HG03066 (cell line): ENCODE data around the gene AREG.
A peak's percentile ranks its signal among the peaks of the same experiment; 100 is the strongest.

Experiments
- ATAC-seq: cut with Tn5 transposase; IDR thresholded peaks from one replicate; pipeline ENCODE4 v1.9.1; 2021; ENCODE audit warnings: low read depth; ENCODE audit not compliant: unreplicated experiment

Gene AREG

GRCh38 chr4:74431113-74431826 lies 13.7 kb upstream of the AREG start:
- peak; percentile 87 for ATAC-seq

- no peak for ATAC-seq
These were observed 11.9 kb upstream of the AREG start for GRCh38 chr4:74433043-74433442.

- ATAC-seq: no peak
These were observed 11.3 kb upstream of the AREG start for GRCh38 chr4:74433541-74434172.

DNA sequence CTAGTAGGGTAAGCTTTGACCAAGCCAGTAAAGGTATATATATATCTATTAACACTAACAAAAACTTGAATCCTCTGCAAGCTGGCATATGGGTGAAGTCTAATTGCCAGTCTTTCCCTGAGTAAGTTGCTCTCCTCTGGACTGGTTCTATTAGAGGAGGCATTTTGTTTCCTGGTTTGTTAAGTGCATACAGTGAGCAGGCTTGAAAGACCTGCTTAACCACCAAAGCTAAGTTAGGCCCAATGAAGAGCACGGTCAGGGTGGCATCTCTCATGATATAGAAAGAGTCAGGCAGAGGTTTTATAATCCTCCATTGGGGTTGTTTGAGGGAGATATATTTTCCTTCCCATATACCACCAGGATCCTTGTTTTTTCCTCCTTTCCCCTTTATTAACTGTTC lies 9.6 kb upstream of the AREG start:
- ATAC-seq: no peak

- ATAC-seq: no peak
These were observed 7.1 kb upstream of the AREG start for GRCh38 chr4:74437866-74438265.

DNA sequence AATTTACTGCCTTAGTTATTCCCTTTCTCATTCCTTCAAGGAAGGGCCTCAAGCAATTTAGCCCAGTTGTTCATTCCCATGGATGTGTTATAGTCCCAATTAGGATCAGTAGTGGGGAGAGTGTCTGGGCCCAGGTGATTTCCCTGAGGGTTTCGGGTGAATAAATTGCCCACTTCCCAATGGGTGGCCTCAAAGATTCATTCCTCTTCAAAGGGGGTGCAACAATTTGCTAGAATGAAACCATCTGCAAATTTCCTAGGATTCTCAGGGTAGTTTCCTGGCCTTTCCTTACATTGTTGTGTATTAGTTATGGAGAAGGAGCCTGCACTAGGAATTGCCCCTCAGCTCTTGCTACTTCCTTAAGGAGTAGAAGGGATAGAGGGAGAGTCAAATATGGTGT lies 6.3 kb upstream of the AREG start:
- ATAC-seq: no peak

- ATAC-seq: no peak
These were observed 5.0 kb upstream of the AREG start for GRCh38 chr4:74439952-74440351.

- no peak for ATAC-seq
These were observed 4.6 kb upstream of the AREG start for GRCh38 chr4:74440356-74440755.

DNA sequence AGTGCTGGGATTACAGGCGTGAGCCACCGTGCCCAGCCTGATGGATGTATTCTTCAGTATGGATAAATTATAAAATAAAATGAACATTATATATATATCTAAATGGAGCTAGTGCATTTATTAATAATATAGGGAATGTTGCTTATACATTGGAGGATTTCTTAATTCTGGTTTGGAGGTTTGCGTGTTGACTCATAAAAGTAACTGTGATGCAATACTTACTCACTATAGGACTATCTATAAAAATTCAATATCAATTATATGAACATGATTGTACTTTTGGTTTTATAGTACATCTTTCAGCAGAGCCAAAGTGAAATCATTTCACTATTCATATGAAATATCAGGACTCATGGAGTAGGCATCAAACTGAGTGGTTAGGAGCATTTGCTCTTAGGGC lies 3.2 kb upstream of the AREG start:
- ATAC-seq: no peak

DNA sequence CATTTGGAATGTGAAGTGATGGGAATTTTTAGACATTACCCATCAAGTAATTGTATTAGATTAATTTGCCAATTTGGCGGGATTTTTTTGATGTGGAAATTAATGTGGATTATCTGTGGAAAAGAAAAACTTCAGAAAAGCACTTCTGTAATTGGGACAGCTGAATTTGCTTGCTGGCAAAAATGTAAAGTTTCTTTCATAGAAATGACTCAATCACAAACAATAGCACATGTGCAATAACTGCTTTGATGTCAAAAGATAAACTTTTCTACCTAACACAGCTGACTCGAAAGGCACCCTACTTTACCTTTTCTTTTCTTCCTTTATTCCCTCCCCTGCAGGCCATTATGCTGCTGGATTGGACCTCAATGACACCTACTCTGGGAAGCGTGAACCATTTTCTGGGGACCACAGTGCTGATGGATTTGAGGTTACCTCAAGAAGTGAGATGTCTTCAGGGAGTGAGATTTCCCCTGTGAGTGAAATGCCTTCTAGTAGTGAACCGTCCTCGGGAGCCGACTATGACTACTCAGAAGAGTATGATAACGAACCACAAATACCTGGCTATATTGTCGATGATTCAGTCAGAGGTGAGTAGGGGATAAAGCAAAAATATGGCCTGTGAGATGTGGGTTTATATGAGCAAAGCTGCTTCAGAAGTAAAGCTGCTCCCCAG lies 1.4 kb downstream of the AREG start:
- no peak for ATAC-seq

DNA sequence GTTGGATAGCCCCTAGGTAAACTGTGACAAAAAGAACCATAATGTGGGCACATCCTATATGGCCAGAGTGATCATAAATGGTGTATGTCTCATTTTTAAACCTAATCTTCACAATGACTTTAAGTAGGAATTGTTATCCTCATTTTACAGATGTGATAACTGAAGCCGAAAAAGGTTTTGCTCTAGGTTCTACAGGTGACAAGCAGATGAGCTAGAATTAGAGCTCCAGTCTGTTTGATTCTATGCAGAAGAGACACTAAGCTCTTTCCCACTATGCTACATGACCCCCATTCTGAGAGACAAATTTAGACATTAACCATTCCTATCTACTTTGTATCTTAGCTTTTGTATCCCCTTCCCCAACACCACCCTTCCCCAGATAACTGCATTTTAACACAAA lies 2.0 kb downstream of the AREG start:
- no peak for ATAC-seq

DNA sequence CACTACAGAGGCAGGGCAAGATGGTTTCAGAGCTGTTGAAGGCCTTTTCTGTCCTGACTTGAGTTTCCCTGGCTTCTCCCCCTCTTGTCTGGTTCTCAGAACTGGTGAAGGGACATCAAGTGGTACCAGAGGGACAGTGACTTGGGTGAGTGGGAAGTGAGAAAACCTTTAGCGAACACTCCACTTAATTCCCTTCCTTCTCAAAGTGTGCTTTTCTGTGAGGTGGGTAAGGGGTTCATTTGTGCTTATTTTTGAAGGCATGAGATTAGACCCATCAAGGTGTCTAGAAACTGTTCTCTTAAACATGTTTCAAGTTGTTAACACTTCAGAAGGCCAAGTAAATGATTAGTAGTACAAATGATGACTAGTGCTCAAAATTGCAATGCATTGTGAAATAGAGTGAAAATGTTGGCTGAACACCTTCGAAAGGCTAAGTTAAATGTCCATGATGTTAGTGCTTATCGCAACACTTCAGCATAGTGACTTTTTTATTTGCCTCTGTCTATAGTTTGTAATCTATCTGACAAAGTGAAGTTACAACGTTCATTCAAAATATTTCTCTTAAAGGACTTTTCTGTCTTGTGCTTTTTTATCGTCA lies 2.8 kb downstream of the AREG start:
- ATAC-seq: no peak

DNA sequence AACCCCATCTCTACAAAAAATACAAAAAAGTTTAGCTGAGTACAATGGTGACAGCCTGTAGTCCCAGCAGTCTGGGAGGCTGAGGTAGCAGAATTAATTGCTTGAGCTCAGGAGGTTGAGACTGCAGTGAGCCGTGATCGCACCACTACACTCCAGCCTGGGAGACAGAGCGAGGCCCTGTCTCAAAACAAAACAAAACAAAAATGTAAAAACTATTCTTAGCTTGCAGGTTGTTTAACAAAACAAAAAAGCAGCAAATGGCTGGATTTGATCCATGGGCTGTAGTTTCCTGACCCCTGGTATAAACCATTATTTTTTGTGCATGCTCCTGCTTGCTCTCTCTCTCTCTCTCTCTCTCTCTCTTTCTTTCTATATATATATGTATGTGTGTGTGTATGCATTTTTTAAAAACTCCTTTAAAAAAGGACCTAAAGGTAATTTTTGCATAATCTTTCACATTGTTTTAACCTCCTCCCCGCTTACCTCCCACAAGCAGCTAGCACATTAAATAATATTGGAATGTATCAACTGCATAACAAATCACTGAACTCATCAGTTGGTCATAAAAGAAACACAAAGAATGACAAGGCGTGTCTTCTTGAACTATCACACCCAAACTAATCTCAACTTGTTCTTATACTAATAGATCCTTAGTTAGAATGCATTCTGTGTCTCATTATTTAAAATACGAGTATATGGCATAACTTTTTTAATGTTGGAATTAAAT lies 4.8 kb downstream of the AREG start:
- ATAC-seq: no peak

- ATAC-seq: no peak
These were observed 5.4 kb downstream of the AREG start for GRCh38 chr4:74450298-74450683.

DNA sequence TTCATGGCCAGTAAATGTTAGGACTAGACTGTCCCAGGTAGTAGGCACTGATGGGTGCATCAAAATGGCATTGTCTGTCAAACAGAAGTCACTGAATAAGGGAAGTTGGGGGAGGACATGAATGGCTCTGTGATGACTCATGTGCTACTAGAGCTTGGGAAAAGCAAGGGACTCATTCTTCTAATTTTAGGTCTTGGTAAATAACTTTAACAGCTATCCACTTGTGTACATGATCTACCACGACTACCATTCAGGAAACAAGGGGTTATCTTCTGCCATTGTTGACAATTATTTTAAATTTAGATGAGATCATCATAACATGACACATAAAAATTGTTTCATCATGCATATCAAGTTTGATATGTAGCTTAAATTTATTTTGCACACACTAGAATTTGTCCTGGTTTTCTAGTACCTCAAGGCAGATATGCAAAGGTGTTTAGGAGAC lies 6.3 kb downstream of the AREG start:
- no peak for ATAC-seq

- ATAC-seq: no peak
These were observed 8.2 kb downstream of the AREG start for GRCh38 chr4:74453037-74453635.

- no peak for ATAC-seq
These were observed 9.2 kb downstream of the AREG start for GRCh38 chr4:74453829-74454742.

GRCh38 chr4:74455361-74456055 lies 10.6 kb downstream of the AREG start:
- ATAC-seq: no peak
